Liver (tissue), 9 donors: ENCODE measurements around the gene RFC4. TPM values are rescaled to one million over a fixed set of nuclear protein-coding genes. Genes with fewer than 3 reads are reported as not detected.
A peak's percentile ranks its signal among the peaks of the same experiment; 100 is the strongest.

Experiments used
- DNase-seq: peaks from one replicate; pipeline ENCODE4 v3.0.0-alpha.2; 2017; ENCODE audit warnings: low spot score
- H3K27ac ChIP-seq, 2 donors: one replicate each; pipeline ENCODE4 v1.7.0; 2013; ENCODE audit warnings: inconsistent platforms in 2 of 2, low read length in 2 of 2, control low read depth in 1 of 2, low read depth in 1 of 2, mild to moderate bottlenecking in 1 of 2
- H3K27me3 ChIP-seq, 4 donors: one replicate each; pipeline versions ENCODE4 v1.6.1 to v1.7.0; 2013; ENCODE audit warnings: low read length in 3 of 4, inconsistent platforms in 1 of 4, mild to moderate bottlenecking in 1 of 4, moderate library complexity in 1 of 4; ENCODE audit not compliant: control insufficient read depth in 4 of 4, insufficient read depth in 4 of 4
- H3K36me3 ChIP-seq, 4 donors: one replicate each; pipeline versions ENCODE4 v1.6.1 to v1.7.0; 2013; ENCODE audit warnings: low read length in 3 of 4, mild to moderate bottlenecking in 3 of 4, low read depth in 1 of 4, moderate library complexity in 1 of 4; ENCODE audit not compliant: control insufficient read depth in 4 of 4, insufficient read depth in 3 of 4
- H3K4me1 ChIP-seq, 4 donors: one replicate each; pipeline versions ENCODE4 v1.6.1 to v1.7.0; 2013; ENCODE audit warnings: low read length in 3 of 4, mild to moderate bottlenecking in 3 of 4, moderate library complexity in 1 of 4; ENCODE audit not compliant: control insufficient read depth in 4 of 4, insufficient read depth in 4 of 4
- H3K4me3 ChIP-seq, 3 donors: one replicate each; pipeline versions ENCODE4 v1.6.1 to v1.7.0; 2013; ENCODE audit warnings: low read length in 3 of 3, control low read depth in 1 of 3, low read depth in 1 of 3, mild to moderate bottlenecking in 1 of 3
- H3K9ac ChIP-seq, 2 donors: one replicate each; pipeline ENCODE4 v1.7.0; 2013; ENCODE audit warnings: low read length in 2 of 2, mild to moderate bottlenecking in 2 of 2, moderate library complexity in 2 of 2, control low read depth in 1 of 2, low read depth in 1 of 2
- H3K9me3 ChIP-seq, 4 donors: one replicate each; pipeline versions ENCODE4 v1.6.1 to v1.7.0; 2013; ENCODE audit warnings: low read length in 3 of 4; ENCODE audit not compliant: control insufficient read depth in 4 of 4
- EGR1 ChIP-seq, 2 donors: IDR thresholded peaks; 2 replicates each; pipeline ENCODE4 v1.6.1; 2016 to 2018; ENCODE audit warnings: antibody characterized with exemption in 2 of 2, low read depth in 2 of 2
- FOXA1 ChIP-seq: IDR thresholded peaks from 2 replicates; pipeline ENCODE4 v1.6.1; 2016; ENCODE audit warnings: antibody characterized with exemption
- GABPA ChIP-seq, 2 donors: IDR thresholded peaks in 1 of 2; conservative IDR thresholded peaks in 1 of 2; 2 replicates each; pipeline ENCODE4 v1.6.1; 2016; ENCODE audit warnings: antibody characterized with exemption in 2 of 2, mild to moderate bottlenecking in 1 of 2, moderate library complexity in 1 of 2
- HNF4A ChIP-seq, 2 donors: conservative IDR thresholded peaks; 2 replicates each; pipeline ENCODE4 v1.6.1; 2016; ENCODE audit warnings: antibody characterized with exemption in 2 of 2, mild to moderate bottlenecking in 2 of 2
- HNF4G ChIP-seq: IDR thresholded peaks from 2 replicates; pipeline ENCODE4 v1.6.1; 2016; ENCODE audit warnings: antibody characterized with exemption
- JUND ChIP-seq, 2 donors: IDR thresholded peaks; 2 replicates each; pipeline ENCODE4 v1.6.1; 2016; ENCODE audit warnings: antibody characterized with exemption in 2 of 2
- RAD21 ChIP-seq, 2 donors: IDR thresholded peaks; 2 replicates each; pipeline ENCODE4 v1.6.1; 2016; ENCODE audit warnings: antibody characterized with exemption in 2 of 2, mild to moderate bottlenecking in 2 of 2
- RXRA ChIP-seq, 2 donors: IDR thresholded peaks; 2 replicates each; pipeline ENCODE4 v1.6.1; 2017 to 2018; ENCODE audit warnings: antibody characterized with exemption in 2 of 2, mild to moderate bottlenecking in 1 of 2
- SP1 ChIP-seq: IDR thresholded peaks from 2 replicates; pipeline ENCODE4 v1.6.1; 2018; ENCODE audit warnings: antibody characterized with exemption, mild to moderate bottlenecking
- TAF1 ChIP-seq: conservative IDR thresholded peaks from 2 replicates; pipeline ENCODE4 v1.6.1; 2016; ENCODE audit warnings: antibody characterized with exemption, mild to moderate bottlenecking
- YY1 ChIP-seq: IDR thresholded peaks from 2 replicates; pipeline ENCODE4 v1.6.1; 2016; ENCODE audit warnings: antibody characterized with exemption, mild to moderate bottlenecking
- WGBS: extraction: QIAGEN DNeasy Blood & Tissue Kit; methylation state at CpG from one replicate; pipeline ENCODE4 v1.1.7; 2013; 5-methylcytosine and 5-hydroxymethylcytosine counted together
- polyA plus RNA-seq, 2 donors: library from polyadenylated mRNA; stranded (reverse) in 1 of 2; unstranded in 1 of 2; fragments of 200-250 nt in 1 of 2; fragments of >200 nt in 1 of 2; fragmentation: Nextera tagmentation in 1 of 2; extraction: Ambion mirVana in 1 of 2; gene quantifications; one replicate each; pipeline versions ENCODE4 v1.2.1 to v1.2.3, GENCODE V29; 2013 to 2015
- total RNA-seq, 2 donors: library from RNA; depleted of rRNA; stranded (reverse); fragments of >200 nt; gene quantifications; one replicate each; pipeline ENCODE4 v1.2.3, GENCODE V29; 2014
- TF ChIP-seq, protein P1 (sequence below): IDR thresholded peaks from 2 replicates; pipeline ENCODE4 v1.6.1; 2016; ENCODE audit warnings: antibody characterized with exemption
- TF ChIP-seq, protein P2 (sequence below): IDR thresholded peaks from 2 replicates; pipeline ENCODE4 v1.6.1; 2016; ENCODE audit warnings: antibody characterized with exemption, mild to moderate bottlenecking
- TF ChIP-seq, protein P3 (sequence below): IDR thresholded peaks from 2 replicates; pipeline ENCODE4 v1.6.1; 2016; ENCODE audit warnings: antibody characterized with exemption
- TF ChIP-seq, protein P4 (sequence below): fragments of 150-350 bp; IDR thresholded peaks from 2 replicates; pipeline ENCODE4 v1.5.1; 2017; ENCODE audit warnings: improper control_type of control experiment, low read depth, low read length; ENCODE audit not compliant: missing input control
- TF ChIP-seq, protein P5 (sequence below): IDR thresholded peaks from 2 replicates; pipeline ENCODE4 v1.6.1; 2016; ENCODE audit warnings: antibody characterized with exemption
- donor health status: healthy.
- donor health status: healthy.
- donor health status: healthy.
- donor health status: healthy.
- donor health status: healthy.

RFC4 gene
- total and polyA plus RNA-seq, 4 donors, result 4.6 to 27.3 (median 6.3) TPM

DNA sequence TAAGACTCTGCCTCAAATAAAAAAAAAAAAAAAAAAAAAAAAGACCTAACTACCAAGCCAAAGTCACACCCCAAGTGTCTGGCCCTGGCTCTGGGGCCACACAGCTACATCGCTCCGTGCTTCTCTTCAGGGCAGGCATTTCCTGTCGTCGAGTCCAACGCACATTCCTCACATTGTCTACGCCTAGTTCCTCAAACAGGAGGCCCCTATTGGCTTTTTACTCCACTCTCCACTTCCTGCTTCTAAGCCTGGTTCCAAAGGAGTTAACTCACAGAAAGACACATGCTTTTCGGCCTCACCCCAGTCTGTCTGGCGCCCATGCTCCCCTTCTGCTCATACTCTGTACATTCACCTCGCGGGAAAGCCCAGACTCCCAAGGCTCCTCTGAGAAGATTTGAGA is 60.3 kb downstream of the RFC4 start:
- no peaks in the 10 kb centered on the region for H3K27me3 ChIP-seq
- WGBS, result 21% methylated on average over 10 of the region's 10 CpGs
- peaks cover 0 to 18% (median 9%) of the 10 kb centered on the region in 4 donors for H3K36me3 ChIP-seq
- H3K4me3 ChIP-seq, result no peak overlapping the region
- no peak for TF ChIP-seq EGR1 (IDR thresholded peaks at IDR 0.05; ENCODE audit: low read depth in 2 of 2)
- TF ChIP-seq GABPA (IDR thresholded peaks at IDR 0.05 in 1 of 2, conservative IDR thresholded peaks at IDR 0.05 in 1 of 2), result peak; percentile 25 to 37
- TF ChIP-seq RAD21 (IDR thresholded peaks at IDR 0.05), result peak in 1 of 2 donors; percentile 30
- peak; percentile 44 for TF ChIP-seq YY1
- TF ChIP-seq HNF4A (conservative IDR thresholded peaks at IDR 0.05), result peak; percentile 20 to 55
- peak; percentile 29 to 34 for TF ChIP-seq RXRA (IDR thresholded peaks at IDR 0.05)
- TF ChIP-seq FOXA1, result no peak
- peak; percentile 56 for TF ChIP-seq SP1
- TF ChIP-seq, protein P1, sequence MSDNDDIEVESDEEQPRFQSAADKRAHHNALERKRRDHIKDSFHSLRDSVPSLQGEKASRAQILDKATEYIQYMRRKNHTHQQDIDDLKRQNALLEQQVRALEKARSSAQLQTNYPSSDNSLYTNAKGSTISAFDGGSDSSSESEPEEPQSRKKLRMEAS, result peak; percentile 51
- TF ChIP-seq TAF1, result peak; percentile 14
- peak overlapping the region; percentile 22 to 82 for H3K27ac ChIP-seq
- DNase-seq, result no peak
- H3K4me1 ChIP-seq, result peaks cover 8 to 43% (median 41%) of the 10 kb centered on the region in 4 donors
- H3K9me3 ChIP-seq, result no peaks in the 10 kb centered on the region
- no peak overlapping the region for H3K9ac ChIP-seq

DNA sequence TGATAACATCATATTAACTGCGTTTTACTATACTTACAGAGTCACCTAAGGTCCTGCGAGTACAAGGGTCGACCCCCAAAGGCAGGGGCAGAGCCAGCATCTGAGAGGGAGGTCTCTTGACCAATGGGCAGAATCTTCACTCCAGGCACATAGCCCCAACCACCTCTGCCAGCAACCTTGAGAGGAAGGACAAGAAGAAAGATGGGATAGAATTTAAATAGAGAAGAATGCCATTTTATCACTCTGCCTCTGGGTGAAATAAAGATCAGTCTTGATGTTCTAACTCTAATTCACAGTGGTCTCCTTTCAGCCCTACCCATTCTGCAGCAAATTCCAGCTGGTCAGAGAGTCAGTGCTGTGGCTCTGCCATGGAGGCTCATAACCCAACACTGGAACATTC is 62.6 kb downstream of the RFC4 start:
- peak overlapping the region; percentile 72 to 82 for H3K27ac ChIP-seq

More for the DNA sequence above, 62.6 kb downstream of the RFC4 start:
- Histone ChIP-seq H3K36me3 (peaks cover 5 to 33% (median 17%) of the 10 kb centered on the region in 4 donors), H3K4me1 (peaks cover 8 to 62% (median 53%) of the 10 kb centered on the region in 4 donors), H3K27me3 (no peaks in the 10 kb centered on the region), H3K9ac (no peak overlapping the region), H3K4me3 (no peak overlapping the region), H3K9me3 (no peaks in the 10 kb centered on the region)
- WGBS, result 35% methylated on average over 3 of the region's 3 CpGs
- DNase-seq, result no peak
- TF ChIP-seq HNF4G, result no peak
- TF ChIP-seq EGR1 (IDR thresholded peaks at IDR 0.05; ENCODE audit: low read depth in 2 of 2), result no peak
- TF ChIP-seq TAF1, result no peak
- TF ChIP-seq, protein P1, result no peak
- TF ChIP-seq, protein P2, sequence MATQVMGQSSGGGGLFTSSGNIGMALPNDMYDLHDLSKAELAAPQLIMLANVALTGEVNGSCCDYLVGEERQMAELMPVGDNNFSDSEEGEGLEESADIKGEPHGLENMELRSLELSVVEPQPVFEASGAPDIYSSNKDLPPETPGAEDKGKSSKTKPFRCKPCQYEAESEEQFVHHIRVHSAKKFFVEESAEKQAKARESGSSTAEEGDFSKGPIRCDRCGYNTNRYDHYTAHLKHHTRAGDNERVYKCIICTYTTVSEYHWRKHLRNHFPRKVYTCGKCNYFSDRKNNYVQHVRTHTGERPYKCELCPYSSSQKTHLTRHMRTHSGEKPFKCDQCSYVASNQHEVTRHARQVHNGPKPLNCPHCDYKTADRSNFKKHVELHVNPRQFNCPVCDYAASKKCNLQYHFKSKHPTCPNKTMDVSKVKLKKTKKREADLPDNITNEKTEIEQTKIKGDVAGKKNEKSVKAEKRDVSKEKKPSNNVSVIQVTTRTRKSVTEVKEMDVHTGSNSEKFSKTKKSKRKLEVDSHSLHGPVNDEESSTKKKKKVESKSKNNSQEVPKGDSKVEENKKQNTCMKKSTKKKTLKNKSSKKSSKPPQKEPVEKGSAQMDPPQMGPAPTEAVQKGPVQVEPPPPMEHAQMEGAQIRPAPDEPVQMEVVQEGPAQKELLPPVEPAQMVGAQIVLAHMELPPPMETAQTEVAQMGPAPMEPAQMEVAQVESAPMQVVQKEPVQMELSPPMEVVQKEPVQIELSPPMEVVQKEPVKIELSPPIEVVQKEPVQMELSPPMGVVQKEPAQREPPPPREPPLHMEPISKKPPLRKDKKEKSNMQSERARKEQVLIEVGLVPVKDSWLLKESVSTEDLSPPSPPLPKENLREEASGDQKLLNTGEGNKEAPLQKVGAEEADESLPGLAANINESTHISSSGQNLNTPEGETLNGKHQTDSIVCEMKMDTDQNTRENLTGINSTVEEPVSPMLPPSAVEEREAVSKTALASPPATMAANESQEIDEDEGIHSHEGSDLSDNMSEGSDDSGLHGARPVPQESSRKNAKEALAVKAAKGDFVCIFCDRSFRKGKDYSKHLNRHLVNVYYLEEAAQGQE, result no peak
- TF ChIP-seq, protein P3, sequence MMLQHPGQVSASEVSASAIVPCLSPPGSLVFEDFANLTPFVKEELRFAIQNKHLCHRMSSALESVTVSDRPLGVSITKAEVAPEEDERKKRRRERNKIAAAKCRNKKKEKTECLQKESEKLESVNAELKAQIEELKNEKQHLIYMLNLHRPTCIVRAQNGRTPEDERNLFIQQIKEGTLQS, result no peak
- TF ChIP-seq JUND (IDR thresholded peaks at IDR 0.05), result no peak
- TF ChIP-seq, protein P4, sequence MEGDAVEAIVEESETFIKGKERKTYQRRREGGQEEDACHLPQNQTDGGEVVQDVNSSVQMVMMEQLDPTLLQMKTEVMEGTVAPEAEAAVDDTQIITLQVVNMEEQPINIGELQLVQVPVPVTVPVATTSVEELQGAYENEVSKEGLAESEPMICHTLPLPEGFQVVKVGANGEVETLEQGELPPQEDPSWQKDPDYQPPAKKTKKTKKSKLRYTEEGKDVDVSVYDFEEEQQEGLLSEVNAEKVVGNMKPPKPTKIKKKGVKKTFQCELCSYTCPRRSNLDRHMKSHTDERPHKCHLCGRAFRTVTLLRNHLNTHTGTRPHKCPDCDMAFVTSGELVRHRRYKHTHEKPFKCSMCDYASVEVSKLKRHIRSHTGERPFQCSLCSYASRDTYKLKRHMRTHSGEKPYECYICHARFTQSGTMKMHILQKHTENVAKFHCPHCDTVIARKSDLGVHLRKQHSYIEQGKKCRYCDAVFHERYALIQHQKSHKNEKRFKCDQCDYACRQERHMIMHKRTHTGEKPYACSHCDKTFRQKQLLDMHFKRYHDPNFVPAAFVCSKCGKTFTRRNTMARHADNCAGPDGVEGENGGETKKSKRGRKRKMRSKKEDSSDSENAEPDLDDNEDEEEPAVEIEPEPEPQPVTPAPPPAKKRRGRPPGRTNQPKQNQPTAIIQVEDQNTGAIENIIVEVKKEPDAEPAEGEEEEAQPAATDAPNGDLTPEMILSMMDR, result no peak
- TF ChIP-seq, protein P5, sequence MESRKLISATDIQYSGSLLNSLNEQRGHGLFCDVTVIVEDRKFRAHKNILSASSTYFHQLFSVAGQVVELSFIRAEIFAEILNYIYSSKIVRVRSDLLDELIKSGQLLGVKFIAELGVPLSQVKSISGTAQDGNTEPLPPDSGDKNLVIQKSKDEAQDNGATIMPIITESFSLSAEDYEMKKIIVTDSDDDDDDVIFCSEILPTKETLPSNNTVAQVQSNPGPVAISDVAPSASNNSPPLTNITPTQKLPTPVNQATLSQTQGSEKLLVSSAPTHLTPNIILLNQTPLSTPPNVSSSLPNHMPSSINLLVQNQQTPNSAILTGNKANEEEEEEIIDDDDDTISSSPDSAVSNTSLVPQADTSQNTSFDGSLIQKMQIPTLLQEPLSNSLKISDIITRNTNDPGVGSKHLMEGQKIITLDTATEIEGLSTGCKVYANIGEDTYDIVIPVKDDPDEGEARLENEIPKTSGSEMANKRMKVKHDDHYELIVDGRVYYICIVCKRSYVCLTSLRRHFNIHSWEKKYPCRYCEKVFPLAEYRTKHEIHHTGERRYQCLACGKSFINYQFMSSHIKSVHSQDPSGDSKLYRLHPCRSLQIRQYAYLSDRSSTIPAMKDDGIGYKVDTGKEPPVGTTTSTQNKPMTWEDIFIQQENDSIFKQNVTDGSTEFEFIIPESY, result no peak
- TF ChIP-seq GABPA (IDR thresholded peaks at IDR 0.05 in 1 of 2, conservative IDR thresholded peaks at IDR 0.05 in 1 of 2), result no peak
- TF ChIP-seq SP1, result no peak
- no peak for TF ChIP-seq RAD21 (IDR thresholded peaks at IDR 0.05)
- TF ChIP-seq FOXA1, result no peak
